ENCODE measurements around the gene SURF4.
"Not testable (repeated sequence)": the region's sequence is repeated elsewhere in the genome, so short reads cannot be mapped to it uniquely, and the experiment has no call there.

SURF4 gene

DNA sequence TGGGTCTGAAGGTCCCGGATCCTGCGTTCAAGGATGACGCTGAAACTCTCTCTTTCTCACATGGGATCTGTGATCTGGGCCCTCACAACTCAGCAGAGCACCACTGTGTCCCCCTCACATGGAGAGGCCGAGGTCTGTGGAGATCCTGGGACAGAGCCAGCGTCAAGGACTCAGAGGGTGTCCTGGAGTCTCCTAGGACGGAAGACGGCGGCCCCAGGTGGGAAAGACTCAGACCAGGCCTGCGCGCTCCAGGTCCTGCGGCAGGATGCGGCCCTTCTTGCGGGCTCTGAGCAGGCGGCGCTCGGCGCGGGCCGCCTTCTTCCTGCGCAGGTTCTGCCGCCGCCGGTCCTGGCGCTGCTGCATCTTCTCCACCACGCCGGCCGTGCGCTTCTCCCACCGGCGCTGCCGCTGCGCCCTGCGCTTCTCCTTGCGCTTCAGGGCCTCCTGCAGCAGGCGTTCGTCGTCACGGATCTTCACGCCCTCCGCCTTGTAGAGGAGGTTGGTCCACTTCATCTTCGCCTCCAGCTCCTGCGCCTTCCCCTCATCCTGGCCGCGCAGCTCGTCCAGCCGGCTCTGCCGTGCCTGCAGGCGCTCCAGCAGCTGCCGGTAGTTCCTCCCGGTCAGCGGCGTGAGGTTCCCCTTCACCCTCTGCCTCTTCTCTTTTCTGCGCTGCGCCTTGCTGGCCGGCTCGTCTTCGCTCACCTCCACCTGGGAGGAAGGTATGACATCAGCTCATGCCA, 44.0 kb downstream of the SURF4 start:
- DNase-seq = no peak

DNA sequence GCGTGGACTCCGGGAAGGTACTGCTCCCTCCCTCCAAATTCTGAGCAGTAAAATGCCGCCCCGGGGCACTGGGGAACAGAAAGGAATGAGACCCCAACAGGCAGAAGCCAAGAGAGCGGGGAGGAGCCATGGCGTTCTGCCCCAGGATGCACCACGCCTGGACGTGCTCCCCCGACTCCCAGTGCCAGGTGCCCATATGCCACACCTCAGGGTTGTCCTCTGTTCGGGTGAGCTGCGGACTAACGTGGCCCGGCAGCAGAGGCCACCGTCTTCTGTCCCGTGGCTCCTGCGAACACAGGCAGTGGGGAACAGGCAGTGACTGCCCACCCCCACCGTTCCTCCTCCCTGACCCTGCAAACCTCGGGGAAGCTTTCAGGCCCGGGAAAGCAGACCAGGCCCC, 44.6 kb downstream of the SURF4 start:
- DNase-seq = no peak

GRCh38 chr9:133329306-133330156, 46.3 kb downstream of the SURF4 start:
- peak; percentile 6 for DNase-seq

DNA sequence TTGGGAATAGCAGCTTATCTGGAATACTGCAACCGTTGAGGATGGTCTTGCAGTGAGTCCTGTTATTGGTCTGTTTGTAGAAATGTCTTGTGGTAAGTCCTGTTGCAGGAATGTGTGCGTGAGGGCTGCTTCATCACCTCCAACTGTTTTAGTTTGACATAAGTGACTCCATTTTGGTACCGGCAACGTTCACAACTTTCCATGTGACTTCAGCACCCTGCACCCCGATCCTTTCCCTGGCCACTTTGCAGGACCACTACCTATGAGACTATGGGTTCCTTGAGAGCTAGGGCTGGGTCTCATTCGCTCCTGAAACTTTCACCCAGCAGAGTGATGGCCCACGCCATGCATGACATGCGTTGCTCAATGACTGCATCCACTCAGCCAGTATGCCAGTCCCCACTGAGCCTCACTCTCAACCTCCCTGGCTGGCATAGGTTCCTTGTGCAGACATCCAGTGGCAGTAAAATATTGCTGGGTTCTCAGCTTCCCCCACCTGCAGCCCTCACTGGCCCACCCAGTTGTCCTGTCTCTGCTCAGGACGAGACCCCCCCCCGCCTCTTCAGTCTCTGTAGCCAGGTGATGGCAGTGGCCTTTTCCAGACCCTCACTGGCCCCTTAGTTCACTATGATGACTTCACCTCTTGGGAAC, 47.9 kb downstream of the SURF4 start:
- DNase-seq = no peak

- DNase-seq = not testable (repeated sequence)
Measured at GRCh38 chr9:133327021-133327420, 48.8 kb downstream of the SURF4 start.

DNA sequence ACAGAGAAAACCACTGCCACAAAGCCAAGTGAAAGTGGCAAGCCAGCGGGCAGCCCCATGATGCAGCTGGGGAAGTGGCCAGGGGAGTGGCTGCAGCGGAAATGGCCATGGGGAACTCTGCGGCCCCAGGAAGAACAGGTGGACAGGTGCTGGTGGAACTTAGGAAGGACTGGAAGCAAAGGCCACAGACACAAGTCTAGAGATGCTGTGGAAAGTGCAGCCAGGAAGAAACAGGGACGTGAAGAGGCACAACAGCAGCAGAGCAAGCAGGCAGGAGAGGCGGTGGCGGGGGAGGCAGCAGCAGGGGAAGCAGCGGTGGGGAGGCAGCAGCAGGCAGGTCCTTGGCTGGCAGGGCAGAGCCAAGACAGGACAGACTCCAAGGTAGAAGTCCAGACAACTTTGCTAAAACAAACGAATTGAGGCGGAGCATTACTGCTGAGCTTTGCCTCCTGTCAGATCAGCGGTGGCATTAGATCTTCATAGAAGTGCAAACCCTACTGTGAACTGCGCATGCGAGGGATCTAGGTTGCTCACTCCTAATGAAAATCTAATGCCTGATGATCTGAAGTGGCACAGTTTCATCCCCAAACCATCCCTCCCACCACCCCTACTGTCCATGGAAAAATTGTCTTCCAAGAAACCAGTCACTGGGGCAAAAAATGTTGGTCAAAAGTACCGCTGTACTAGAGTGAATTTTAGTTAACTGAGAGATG, 51.7 kb downstream of the SURF4 start:
- DNase-seq = no peak

DNA sequence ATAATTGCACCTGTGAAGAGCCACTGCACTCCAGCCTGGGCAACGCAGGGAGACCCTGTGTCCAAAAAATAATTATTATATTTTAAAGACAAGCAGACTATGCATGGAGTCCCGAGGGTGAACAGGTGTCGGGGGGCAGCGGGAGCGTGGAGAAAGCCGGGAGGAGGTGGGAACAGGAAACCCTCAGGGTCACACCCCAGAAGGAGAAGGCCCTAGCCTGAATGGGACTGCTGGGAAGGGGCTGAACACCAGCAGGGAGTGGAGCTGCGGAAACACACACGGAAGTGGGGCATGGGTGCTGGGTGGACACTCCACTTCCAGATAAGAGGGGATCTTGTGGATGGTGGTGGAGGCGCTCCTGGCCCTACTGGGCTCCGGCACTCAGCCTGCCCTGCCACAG, 52.6 kb downstream of the SURF4 start:
- DNase-seq = no peak

DNA sequence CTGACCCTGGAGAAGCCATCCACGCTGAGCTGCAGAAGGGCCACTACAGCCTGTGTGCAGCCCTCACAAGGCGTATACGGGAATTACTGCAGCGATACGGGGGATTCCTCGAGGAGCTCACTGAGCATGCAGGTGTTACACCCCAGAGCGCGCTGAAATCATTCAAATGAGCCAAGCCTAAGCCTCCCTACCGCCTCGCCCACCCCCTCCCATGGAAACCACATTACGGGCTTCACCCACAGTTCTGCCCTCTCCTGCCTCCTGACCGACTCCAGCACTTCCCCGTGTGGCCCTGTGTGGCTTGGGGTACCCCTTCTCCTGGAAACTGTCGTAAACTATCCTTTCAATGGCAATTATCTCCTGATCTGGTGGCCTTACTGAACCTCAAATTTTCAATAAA, 53.2 kb downstream of the SURF4 start:
- DNase-seq = no peak

- no peak for DNase-seq
Measured at GRCh38 chr9:133321411-133321935, 54.4 kb downstream of the SURF4 start.

- no peak for DNase-seq
Measured at GRCh38 chr9:133320421-133320881, 55.4 kb downstream of the SURF4 start.

DNA sequence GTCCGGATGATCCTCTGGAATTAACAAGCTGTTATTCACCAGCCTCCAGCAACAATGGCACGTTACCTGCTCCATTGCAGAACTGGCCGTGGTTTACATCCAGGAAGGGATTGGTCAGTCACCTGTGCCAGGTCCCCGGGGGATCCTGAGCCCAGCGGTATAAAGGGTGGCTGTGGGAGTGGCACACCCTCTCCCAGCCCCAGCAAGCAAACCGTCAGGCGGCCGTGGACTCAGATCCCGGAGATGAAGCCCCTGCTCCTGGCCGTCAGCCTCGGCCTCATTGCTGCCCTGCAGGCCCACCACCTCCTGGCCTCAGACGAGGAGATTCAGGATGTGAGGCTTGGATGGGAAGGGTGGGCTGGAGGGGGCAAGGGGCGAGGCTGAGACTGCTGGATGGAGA, 58.3 kb downstream of the SURF4 start:
- not testable (repeated sequence) for DNase-seq

GRCh38 chr9:133315997-133316396, 59.9 kb downstream of the SURF4 start:
- no peak for DNase-seq

Measured in NCI-H1105 (cell line).